Fibroblast of skin of back (primary cell): ENCODE data around the gene DLL1.
A peak's percentile ranks its signal among the peaks of the same experiment; 100 is the strongest.

ENCODE experiments used
- DNase-seq: peaks from one replicate; pipeline ENCODE4 v3.0.0-alpha.2; 2013

DLL1 gene

GRCh38 chr6:170249817-170250216, 41.1 kb downstream of the DLL1 start:
- no peak for DNase-seq

GRCh38 chr6:170248861-170249600, 41.8 kb downstream of the DLL1 start:
- DNase-seq, result no peak

DNA sequence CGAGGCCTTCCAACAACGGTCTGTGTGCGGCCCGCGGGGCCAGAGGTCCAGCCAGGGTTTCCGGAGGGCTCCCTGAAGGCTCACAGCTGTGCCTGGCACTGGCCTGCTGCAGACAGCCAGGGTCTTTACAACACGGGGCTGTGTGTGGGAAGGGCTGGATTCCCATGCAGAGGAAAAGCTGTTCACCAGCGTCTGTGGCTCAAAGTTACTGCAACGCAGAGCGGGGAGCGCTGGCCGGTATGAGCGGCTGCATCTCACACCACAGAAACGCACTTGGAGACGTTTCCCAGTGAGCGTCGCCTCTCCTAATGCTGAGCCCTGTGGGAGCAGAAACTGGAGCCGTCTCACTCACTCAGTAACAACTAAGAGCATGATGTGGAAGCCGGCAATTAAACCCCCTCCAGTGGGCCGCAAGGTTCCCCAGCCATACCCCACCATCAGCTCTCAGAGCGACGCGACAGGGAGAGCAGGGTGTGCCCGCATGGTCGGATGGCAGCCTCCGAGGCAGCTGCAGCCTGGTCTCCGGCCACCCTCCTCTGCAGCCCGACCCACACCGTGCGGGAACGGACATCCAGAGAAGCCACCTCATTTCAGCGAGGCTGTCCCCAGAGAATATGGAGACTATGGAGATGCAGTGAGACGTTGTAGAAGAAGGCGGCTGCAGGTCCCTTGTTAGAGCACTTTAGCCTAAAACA, 42.6 kb downstream of the DLL1 start:
- DNase-seq, result no peak

DNA sequence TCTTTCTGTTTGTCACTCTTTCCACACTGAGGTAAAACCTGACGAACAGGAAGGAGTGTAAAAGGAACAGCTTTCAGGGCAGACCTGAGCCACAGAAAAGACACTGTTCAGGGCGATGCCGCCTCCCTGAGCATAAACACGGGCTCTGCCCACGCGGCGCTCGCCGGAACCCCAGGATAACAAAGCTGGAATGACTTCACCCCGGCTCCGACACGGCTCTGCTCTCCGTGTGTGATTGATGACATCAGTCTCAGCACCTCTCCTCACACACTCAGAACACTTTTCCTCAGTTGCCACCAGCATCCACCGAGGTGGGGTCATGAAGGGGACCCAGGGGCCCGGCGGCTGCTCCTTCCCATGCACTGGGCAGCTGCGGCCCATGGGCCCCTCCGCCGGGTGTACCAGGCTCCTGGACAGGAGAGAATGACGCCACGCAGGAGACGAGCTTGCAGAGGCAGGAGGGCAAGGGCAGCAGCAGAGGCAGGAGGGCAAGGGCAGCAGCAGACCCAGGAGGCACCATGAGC, 43.6 kb downstream of the DLL1 start:
- DNase-seq, result no peak

DNA sequence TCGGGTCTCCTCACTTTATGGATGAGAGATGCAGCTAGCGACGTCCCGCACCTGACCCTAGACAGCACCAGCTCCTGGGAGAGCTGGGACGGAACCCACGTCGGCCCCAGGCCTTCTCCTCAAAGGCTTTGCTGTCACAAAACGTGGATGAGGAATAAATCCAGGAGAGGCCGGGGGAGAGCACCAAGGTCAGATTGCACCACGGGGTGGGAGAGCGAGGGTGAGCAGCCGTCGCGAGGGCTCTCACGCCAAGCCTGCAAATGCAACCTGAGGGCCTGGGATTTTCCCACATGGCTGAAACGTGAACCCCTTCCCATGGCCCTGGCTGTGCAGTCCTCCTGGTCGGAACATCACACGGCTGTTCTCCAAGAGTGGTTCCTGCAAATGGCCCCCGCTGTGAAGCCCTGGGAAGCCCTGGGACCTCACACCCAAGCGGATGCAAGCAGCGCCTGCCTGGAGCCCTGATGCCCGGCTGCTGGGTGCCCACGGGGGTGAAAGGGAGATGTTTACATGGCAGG, 45.3 kb downstream of the DLL1 start:
- DNase-seq, result no peak

- DNase-seq, result no peak
Measured at GRCh38 chr6:170244721-170245474, 46.0 kb downstream of the DLL1 start.

DNA sequence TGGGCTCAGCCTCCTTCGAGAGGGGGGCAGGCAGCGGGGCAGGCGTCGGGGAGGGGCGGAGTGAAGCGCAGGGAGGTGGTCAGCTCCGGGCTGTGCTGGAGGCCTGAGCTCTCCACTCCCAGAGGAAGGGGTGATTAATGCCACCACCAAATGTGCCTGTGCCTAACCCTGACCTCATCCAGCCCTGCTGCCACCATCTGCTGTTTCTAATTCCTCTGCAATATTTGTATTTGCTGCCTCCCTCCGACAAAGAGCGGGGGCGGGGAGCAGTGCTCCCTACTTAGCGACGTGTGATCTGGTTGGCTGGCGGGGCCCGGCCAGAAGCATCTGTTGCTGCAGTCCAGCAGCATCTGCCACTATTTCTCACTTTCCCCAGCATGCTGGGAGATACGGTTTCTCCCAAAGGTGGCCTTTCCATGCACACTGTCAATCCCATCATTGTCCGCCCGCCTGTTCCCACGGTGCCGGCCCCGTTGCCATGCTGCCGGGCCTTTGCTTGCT, 47.0 kb downstream of the DLL1 start:
- DNase-seq, result peak; percentile 1

DNA sequence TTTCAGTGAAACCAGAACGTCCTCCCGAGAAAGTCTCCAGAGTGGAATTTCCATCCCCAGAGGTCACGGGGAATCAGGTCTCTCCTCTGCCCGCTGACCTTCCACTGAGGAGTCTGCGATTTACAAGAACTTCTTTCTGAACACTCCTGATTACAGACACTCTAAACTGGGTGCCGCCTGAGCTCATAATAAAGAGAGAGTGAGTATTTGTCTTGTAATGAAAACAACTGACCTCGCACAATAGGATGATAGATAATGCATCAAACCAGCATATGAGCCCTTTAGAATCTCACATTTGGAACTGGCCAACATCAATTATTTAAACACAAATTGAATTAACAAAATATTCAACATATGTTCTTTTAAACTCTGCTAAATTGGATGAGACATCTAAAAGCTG, 47.5 kb downstream of the DLL1 start:
- DNase-seq, result no peak

DNA sequence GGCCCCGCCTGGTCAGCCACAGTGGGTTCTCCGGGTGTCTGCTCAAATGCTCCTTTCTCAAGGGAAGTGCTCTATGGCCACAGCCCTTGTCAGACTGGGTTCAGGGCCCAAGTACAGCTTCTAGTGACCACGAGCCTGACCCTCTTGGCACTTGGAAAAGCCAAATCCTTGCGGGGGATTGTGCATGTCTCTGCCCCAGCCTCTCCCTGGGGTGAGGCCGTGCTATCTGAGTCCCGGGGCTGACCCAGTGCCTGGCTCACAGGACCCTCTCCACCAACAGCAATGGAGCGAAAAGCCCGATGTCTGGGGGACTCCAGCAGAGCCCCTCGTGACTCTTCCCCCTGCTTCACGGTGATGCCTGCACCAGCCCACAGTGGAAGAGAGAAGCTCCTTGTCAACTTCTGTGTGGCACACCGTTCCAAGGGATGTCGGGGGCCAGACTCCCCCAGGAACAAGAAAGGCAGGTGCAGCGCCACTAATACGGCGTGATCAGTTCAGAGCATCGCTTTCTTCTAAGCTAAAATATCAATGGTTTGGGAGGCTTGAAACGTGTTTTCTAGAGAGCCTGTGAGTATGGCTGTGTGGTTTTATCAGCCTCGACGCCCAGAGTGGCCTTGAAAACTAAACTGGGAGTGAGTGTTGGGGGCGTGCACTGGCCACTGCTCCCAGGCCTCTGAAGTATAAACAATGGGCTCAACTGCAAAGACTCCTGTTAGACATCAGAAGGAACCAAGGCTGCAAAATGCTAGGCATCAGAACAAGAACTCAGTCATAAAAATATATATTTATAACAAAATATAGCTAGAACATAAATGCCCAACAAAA, 51.9 kb downstream of the DLL1 start:
- no peak for DNase-seq

DNA sequence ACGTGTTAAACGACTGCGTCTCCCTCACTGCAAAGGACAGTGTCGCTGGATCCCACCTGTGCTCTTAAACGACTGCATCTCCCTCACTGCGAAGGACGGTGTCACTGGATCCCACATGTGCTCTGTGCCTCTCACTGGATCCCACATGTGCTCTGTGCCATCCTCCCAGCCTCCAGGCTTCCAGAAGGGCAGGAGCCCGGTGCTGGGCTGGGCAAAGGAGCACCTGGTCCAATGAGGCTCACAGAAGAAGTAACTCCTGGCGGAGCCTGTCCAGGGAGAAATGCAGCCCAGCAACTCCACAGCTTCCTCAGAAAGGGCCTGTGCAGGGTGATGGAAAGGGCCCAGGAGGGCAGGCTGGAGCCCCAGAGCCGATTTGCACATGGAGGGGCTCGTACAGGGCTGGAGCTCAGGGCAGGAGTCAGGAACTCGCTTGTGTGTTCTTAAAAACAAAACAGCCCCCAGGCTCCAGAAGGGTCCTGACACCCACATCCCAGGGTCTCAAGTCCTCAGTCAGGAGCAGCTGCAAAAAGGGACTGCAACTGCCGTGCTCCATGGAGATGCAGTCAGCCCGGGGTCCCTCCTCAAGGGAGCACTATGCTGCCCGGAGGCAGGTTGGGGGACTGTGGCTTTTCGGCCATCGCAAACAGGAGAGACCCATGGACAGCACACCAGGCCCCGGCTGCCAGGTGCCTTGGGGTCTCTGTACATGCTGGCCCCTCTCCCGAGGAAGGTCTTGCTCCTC, 52.7 kb downstream of the DLL1 start:
- DNase-seq, result no peak

GRCh38 chr6:170236131-170236836, 54.6 kb downstream of the DLL1 start:
- no peak for DNase-seq

DNA sequence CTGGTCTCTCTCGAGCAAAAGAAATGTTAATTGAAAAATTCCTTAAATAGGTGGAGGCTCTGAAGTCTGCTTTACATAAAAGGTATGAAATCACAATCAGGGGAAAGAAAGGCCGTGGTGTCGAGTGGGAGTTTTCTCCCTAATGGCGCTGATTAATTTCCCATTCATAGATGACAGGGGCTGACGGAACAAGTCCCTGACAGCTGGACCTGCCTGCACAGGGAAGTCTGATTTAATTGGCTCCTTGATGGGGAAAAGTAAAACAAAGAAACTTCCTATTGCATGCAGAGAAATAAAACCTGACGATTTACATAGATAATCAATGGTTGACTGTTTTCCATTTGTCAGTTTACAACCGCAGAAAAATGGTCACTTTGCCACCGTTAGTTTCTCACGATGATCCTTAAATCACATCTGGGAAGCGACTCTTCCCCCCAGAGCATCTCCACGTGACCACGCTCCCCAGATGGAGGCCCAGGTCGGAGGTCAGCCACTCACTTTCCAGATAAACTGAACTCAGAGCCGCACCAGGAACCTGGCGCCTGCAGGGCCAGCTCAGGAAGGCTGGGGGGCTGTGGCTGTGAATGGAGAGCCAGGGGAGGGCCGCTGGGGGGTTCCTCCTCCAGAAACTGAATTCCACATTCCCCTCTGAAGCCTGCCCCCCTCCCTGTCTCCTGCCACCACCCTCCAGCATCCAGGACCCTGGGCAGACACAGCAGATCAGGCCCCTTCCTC, 55.3 kb downstream of the DLL1 start:
- DNase-seq, result no peak

GRCh38 chr6:170234419-170234818, 56.5 kb downstream of the DLL1 start:
- no peak for DNase-seq

DNA sequence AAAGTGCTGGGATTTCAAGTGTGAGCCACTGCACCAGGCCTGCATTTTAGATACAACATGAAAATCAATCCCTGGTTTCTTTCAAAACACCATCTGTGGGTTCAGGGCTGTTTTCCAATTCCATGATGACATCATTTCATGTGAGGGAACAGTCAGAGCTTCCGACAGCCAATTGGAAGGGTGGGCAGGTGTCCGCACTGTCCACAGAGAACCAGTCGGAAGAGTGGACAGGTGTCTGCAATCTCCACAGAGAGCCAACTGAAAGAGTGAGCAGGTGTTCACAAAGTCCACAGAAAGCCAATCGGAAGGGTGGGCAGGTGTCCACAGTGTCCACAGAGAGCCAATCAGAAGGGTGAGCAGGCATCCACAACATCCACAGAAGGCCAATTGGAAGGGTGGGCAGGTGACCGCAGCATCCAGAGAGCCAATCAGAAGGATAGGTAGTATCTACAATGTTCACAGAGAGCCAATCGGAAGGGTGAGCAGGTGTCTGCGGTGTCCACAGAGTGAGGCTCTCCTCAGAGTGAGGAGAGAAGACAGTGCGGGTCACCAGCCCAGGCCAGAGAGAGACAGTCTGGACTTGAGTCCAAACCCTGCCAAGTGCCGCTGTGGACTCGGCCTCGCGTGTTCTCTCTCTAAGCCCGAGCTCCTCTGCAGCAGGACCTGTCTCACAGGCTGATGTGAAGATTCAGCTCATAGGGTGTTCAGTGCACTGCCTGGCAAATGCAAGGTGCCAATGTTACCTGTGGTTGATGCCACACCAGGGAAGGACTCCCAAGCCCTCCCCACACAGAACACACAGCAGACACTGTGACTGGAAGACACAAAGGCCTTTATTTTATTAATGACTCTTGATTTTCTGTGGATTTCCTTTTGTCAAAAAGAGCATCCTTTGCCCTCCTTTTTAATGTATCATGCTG, 57.3 kb downstream of the DLL1 start:
- no peak for DNase-seq
